ENCODE measurements around the gene CD82.

DNA sequence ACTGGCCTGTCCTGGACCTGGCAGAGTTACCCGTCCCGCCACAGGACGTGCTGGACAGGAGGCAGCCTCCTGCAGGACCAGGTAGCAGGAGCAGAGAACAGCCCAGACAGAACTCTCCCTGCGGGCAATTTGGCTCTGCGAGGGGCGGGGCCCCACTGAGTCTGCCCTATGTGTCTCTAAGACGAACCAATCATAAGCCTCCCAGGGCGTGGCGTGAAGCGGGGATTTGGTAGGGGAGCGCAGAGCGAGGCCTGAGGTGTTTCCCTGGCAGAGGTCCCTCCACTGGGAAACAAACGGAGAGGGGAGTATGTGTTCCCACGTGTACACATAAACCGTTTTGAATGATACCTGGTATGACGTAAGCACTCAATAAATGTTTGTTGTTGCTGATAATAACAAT is 7.4 kb downstream of the CD82 start:
- TF ChIP-seq, protein P1, sequence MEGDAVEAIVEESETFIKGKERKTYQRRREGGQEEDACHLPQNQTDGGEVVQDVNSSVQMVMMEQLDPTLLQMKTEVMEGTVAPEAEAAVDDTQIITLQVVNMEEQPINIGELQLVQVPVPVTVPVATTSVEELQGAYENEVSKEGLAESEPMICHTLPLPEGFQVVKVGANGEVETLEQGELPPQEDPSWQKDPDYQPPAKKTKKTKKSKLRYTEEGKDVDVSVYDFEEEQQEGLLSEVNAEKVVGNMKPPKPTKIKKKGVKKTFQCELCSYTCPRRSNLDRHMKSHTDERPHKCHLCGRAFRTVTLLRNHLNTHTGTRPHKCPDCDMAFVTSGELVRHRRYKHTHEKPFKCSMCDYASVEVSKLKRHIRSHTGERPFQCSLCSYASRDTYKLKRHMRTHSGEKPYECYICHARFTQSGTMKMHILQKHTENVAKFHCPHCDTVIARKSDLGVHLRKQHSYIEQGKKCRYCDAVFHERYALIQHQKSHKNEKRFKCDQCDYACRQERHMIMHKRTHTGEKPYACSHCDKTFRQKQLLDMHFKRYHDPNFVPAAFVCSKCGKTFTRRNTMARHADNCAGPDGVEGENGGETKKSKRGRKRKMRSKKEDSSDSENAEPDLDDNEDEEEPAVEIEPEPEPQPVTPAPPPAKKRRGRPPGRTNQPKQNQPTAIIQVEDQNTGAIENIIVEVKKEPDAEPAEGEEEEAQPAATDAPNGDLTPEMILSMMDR (IDR thresholded peaks at IDR 0.05), result no peak
- TF ChIP-seq POLR2A (IDR thresholded peaks at IDR 0.05), result no peak
